OCI-LY3 (cell line): Measurements from ENCODE around the gene N4BP3.

ENCODE experiments used
- CTCF ChIP-seq: fragments of 200-600, 300-600 bp; sonication (generic); IDR thresholded peaks from 2 replicates; pipeline ENCODE4 v1.5.1; 2014; ENCODE audit warnings: antibody characterized with exemption, low read length, low read depth
- EZH2phosphoT487 ChIP-seq: fragments of 200-600 bp; shearing (Covaris generic); IDR thresholded peaks from 2 replicates; pipeline ENCODE4 v1.6.1; 2018; ENCODE audit warnings: antibody characterized with exemption, mixed run types, low read depth

GRCh38 chr5:178125253-178125906 lies 12.0 kb downstream of the N4BP3 start:
- TF ChIP-seq CTCF = no peak
- no peak for TF ChIP-seq EZH2phosphoT487
